ENCODE measurements around the gene TGM2.

Gene TGM2

GRCh38 chr20:38129893-38130609 lies 35.0 kb downstream of the TGM2 start:
- no peak for TF ChIP-seq CTCF (IDR thresholded peaks at IDR 0.05; ENCODE audit: low read depth, low read length)
- no peak overlapping the region for H3K4me3 ChIP-seq (ENCODE audit: low read depth, low read length)

- no peak overlapping the region for H3K4me3 ChIP-seq (ENCODE audit: low read depth, low read length)
- TF ChIP-seq CTCF (IDR thresholded peaks at IDR 0.05; ENCODE audit: low read depth, low read length) = no peak
Measured at GRCh38 chr20:38129248-38129865, 35.7 kb downstream of the TGM2 start.

DNA sequence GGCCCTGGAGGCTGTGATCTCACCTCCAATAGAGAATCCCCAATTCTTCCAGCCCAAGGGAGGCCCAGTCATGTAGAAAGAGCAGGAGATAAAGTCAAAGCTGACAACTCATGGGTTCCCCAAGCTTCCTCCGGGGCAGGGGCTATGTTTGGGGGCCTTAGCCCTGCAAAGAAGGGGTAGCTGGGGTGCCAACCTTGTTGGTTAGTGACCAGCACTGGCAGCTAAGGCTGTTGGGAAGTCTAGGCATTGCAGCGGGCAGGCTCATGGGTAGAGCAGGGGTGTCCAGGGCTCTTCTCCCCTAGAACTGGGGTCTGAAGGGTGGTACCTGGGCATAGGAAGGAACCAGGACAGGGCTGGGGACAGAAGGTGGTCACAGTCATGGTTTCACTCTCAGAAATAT lies 36.4 kb downstream of the TGM2 start:
- H3K4me3 ChIP-seq (ENCODE audit: low read depth, low read length) = no peak overlapping the region
- no peak for TF ChIP-seq CTCF (IDR thresholded peaks at IDR 0.05; ENCODE audit: low read depth, low read length)

GRCh38 chr20:38127920-38128528 lies 37.0 kb downstream of the TGM2 start:
- TF ChIP-seq CTCF (IDR thresholded peaks at IDR 0.05; ENCODE audit: low read depth, low read length) = no peak
- no peak overlapping the region for H3K4me3 ChIP-seq (ENCODE audit: low read depth, low read length)

GRCh38 chr20:38126932-38127621 lies 38.0 kb downstream of the TGM2 start:
- no peak overlapping the region for H3K4me3 ChIP-seq (ENCODE audit: low read depth, low read length)
- TF ChIP-seq CTCF (IDR thresholded peaks at IDR 0.05; ENCODE audit: low read depth, low read length) = no peak

DNA sequence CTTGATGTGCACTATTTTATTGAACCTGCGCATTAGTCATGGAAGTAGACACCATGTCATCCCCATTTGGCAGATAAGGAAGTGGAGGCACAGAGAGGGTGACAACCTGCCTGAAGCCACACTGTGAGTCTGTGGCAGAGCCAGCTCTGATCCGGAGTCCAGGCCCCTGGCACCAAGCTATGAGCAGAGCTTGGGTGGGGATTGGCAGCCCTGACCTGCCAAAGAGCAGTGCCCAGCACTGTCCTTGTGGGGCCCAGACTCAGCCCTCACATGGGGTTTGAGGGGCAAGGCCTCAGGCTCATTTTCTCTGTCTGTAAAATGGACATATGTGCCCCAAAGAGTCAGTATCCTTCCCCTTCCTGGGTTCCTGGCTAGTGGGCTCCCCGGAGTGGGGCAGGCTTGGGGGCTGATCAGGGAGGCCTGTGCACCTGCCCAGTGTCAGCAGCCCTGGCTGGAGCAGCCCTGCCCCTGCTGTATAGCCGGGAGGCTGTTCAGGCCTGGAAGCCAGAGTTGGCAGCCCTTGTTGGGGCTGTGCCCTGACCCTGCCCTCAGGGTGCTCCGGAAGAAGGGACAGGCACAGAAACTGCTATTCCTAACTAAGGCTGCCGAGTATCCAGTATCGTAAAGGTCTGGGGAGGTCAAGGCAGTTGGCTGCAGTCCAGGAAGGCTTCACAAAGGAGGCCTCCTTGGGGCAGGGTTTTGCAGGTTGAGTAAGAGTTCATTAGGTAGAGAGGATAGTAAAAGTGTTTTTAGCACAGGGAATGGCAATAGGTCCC lies 38.7 kb downstream of the TGM2 start:
- TF ChIP-seq CTCF (IDR thresholded peaks at IDR 0.05; ENCODE audit: low read depth, low read length) = no peak
- H3K4me3 ChIP-seq (ENCODE audit: low read depth, low read length) = no peak overlapping the region

Data from WI38 (cell line).